Measurements from ENCODE around the gene IPO9.

GRCh38 chr1:201820413-201820812 is 8.5 kb upstream of the IPO9 start:
- no peak for TF ChIP-seq CTCF (IDR thresholded peaks at IDR 0.05)
- TF ChIP-seq POLR2A (IDR thresholded peaks at IDR 0.05) = no peak
